Lower leg skin (tissue), 4 donors: ENCODE measurements around the gene HAUS3. TPM values are rescaled to one million over a fixed set of nuclear protein-coding genes. Genes with fewer than 3 reads are reported as not detected.

Experiments used
- DNase-seq, 2 donors: peaks; one replicate each; pipeline ENCODE4 v3.0.0-alpha.2; 2019; ENCODE audit warnings: low spot score in 2 of 2
- H3K4me3 ChIP-seq: fragments of 200-600 bp; sonication (generic); 2 replicates; pipeline ENCODE4 v1.5.1; 2017; ENCODE audit warnings: mild to moderate bottlenecking, low read depth; ENCODE audit not compliant: poor library complexity, severe bottlenecking
- CTCF ChIP-seq, 3 donors: fragments of 450-650 bp; IDR thresholded peaks; one replicate each; pipeline ENCODE4 v1.5.1; 2016; ENCODE audit warnings: antibody characterized with exemption in 3 of 3, mild to moderate bottlenecking in 3 of 3, moderate library complexity in 2 of 3
- POLR2A ChIP-seq, 2 donors: fragments of 450-650 bp; IDR thresholded peaks; one replicate each; pipeline ENCODE4 v1.6.1; 2016 to 2017; ENCODE audit warnings: antibody characterized with exemption in 2 of 2, mild to moderate bottlenecking in 1 of 2, moderate library complexity in 1 of 2
- WGBS, 2 donors: methylation state at CpG; one replicate each; pipeline ENCODE4 v1.1.5; 2018; 5-methylcytosine and 5-hydroxymethylcytosine counted together
- intact Hi-C: fragments of 100-400 bp; cut with DNase I; formaldehyde crosslinking; loops from one replicate; pipeline ENCODE4 v1.15.0; 2023; ENCODE audit warnings: low total_unique reads
- total RNA-seq, 4 donors: library from RNA; depleted of rRNA; stranded (reverse); fragments of >200 nt; gene quantifications; one replicate each; pipeline ENCODE4 v1.1.0, GENCODE V29; 2016

Gene HAUS3
- total RNA-seq, 4 donors from 2014 or later = 6.8 to 15.3 (median 12.4) TPM

GRCh38 chr4:2266821-2267220 is 24.9 kb upstream of the HAUS3 start:
- intact Hi-C loops = no loop called here
- no peak overlapping the region for H3K4me3 ChIP-seq
- no peak for TF ChIP-seq CTCF (IDR thresholded peaks at IDR 0.05)
- TF ChIP-seq POLR2A (IDR thresholded peaks at IDR 0.05) = no peak
- DNase-seq = no peak
- 82 to 84% methylated on average over 4 of the region's 5 CpGs for WGBS, 2 donors

DNA sequence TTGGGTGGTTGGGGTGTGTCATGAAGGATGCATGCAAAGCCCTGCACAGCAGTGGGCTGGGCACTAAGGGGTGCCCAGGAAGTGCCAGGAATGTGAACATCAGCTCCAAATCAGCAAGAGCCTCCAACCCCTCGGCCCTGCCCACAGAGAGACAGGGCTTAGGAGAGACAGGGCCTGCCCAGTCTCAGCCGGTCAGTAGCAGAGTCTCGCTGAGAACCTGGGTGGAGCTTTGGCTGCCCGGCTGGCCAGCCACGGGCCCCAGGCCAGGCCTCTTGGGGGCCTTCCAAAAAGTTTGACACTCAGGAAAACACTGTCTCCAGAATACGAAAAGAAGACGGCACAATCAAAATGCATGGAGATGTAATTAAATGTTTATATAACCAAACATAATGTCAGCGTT is 24.3 kb upstream of the HAUS3 start:
- DNase-seq = peak in 1 of 2 donors; percentile 41
- 46 to 55% methylated on average over 8 of the region's 8 CpGs for WGBS, 2 donors
- TF ChIP-seq POLR2A (IDR thresholded peaks at IDR 0.05) (no peak), CTCF (IDR thresholded peaks at IDR 0.05) (no peak)
- intact Hi-C loops = no loop called here
- no peak overlapping the region for H3K4me3 ChIP-seq

DNA sequence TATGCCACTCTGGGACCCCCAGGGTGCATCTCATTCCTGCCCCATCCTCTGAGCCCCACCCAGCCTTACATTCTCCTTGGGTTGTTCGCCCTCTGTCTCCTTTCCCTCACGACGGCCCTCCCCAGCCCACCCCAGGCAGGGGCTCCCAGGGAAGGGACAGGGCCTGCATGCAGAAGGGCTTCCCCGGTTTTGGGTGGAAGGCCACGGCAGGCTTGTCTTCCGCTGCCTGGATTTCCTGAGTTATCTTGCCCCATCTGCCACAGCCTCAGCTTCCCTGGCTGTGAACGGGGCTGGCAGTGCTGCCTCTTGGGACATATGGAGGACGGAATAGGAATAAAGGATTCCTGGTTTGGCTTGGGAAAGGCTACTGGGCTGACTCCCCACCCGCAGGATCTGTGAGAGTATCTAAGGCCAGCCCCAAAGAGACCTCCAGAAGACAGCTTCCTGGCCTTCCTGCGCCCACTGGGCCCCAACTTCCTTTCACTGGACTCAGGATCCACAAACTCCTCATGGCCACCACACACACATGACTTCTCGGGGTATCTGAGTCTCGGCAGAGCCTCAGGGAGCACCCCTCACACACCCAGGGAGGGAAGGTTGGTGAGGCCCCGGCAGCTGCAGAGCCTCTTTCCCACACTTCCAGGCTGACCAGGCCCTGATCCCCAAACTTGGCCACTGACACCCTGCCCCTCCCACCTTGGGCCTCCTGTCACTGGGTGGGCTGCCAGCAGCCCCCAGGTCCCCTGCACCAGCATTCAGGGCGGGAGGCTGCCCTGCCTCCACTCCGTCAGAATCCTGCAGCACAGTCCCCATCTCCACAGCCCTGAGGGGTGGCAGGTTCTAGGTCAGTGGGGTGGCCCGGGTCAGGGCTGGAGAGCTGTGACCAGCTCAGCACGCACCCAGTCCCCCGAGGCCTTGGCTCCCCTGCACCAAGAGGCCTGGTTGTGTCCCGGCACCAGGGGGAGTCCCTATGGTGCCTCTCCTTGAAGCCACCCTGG is 23.5 kb upstream of the HAUS3 start:
- no peak overlapping the region for H3K4me3 ChIP-seq
- DNase-seq = no peak
- WGBS, 2 donors = 82 to 86% methylated on average over 13 to 19 of the region's 19 CpGs
- TF ChIP-seq POLR2A (IDR thresholded peaks at IDR 0.05) (no peak), CTCF (IDR thresholded peaks at IDR 0.05) (no peak)
- intact Hi-C loops = no loop called here

GRCh38 chr4:2264481-2265041 is 22.6 kb upstream of the HAUS3 start:
- no peak overlapping the region for H3K4me3 ChIP-seq
- TF ChIP-seq POLR2A (IDR thresholded peaks at IDR 0.05) = no peak
- TF ChIP-seq CTCF (IDR thresholded peaks at IDR 0.05) = no peak
- WGBS, 2 donors = 74 to 78% methylated on average over 5 of the region's 6 CpGs
- intact Hi-C loops = no loop called here
- DNase-seq = no peak

GRCh38 chr4:2263926-2264321 is 22.0 kb upstream of the HAUS3 start:
- no peak overlapping the region for H3K4me3 ChIP-seq
- no peak for TF ChIP-seq CTCF (IDR thresholded peaks at IDR 0.05)
- no peak for TF ChIP-seq POLR2A (IDR thresholded peaks at IDR 0.05)
- intact Hi-C loops = no loop called here
- WGBS, 2 donors = 80 to 86% methylated on average over 6 of the region's 6 CpGs
- no peak for DNase-seq
